Measurements from ENCODE around the gene PTPRT.

PTPRT gene

GRCh38 chr20:42886046-42886445 lies 303.7 kb downstream of the PTPRT start:
- no peaks in the 10 kb centered on the region for H3K4me1 ChIP-seq (ENCODE audit: control insufficient read depth, insufficient read depth, low read length)
- H3K36me3 ChIP-seq (ENCODE audit: control insufficient read depth, insufficient read depth, low read length): no peaks in the 10 kb centered on the region
- no peak overlapping the region for H3K27ac ChIP-seq (ENCODE audit: insufficient read depth, low read depth, low read length, poor library complexity, severe bottlenecking)
- H3K4me3 ChIP-seq (ENCODE audit: insufficient read depth, low read depth, low read length): no peak overlapping the region
- H3K27me3 ChIP-seq (ENCODE audit: control insufficient read depth, insufficient read depth, low read length, poor library complexity, severe bottlenecking): no peaks in the 10 kb centered on the region
- H3K9me3 ChIP-seq (ENCODE audit: control insufficient read depth, low read length): no peaks in the 10 kb centered on the region
- WGBS, 2 experiments: 94 to 96% methylated on average over 6 of the region's 6 CpGs

- no peaks in the 10 kb centered on the region for H3K36me3 ChIP-seq (ENCODE audit: control insufficient read depth, insufficient read depth, low read length)
- H3K4me3 ChIP-seq (ENCODE audit: insufficient read depth, low read depth, low read length): no peak overlapping the region
- no peaks in the 10 kb centered on the region for H3K4me1 ChIP-seq (ENCODE audit: control insufficient read depth, insufficient read depth, low read length)
- H3K9me3 ChIP-seq (ENCODE audit: control insufficient read depth, low read length): no peaks in the 10 kb centered on the region
- H3K27me3 ChIP-seq (ENCODE audit: control insufficient read depth, insufficient read depth, low read length, poor library complexity, severe bottlenecking): no peaks in the 10 kb centered on the region
- no peak overlapping the region for H3K27ac ChIP-seq (ENCODE audit: insufficient read depth, low read depth, low read length, poor library complexity, severe bottlenecking)
- 95 to 100% methylated on average over 2 of the region's 2 CpGs for WGBS, 2 experiments
Measured at GRCh38 chr20:42875581-42875980, 314.1 kb downstream of the PTPRT start.

- Histone ChIP-seq H3K4me1 (ENCODE audit: control insufficient read depth, insufficient read depth, low read length) (no peaks in the 10 kb centered on the region), H3K27me3 (ENCODE audit: control insufficient read depth, insufficient read depth, low read length, poor library complexity, severe bottlenecking) (no peaks in the 10 kb centered on the region), H3K9me3 (ENCODE audit: control insufficient read depth, low read length) (no peaks in the 10 kb centered on the region), H3K36me3 (ENCODE audit: control insufficient read depth, insufficient read depth, low read length) (no peaks in the 10 kb centered on the region), H3K27ac (ENCODE audit: insufficient read depth, low read depth, low read length, poor library complexity, severe bottlenecking) (no peak overlapping the region), H3K4me3 (ENCODE audit: insufficient read depth, low read depth, low read length) (no peak overlapping the region)
- 86 to 88% methylated on average over 1 to 3 of the region's 3 CpGs for WGBS, 2 experiments
Measured at GRCh38 chr20:42873259-42873658, 316.4 kb downstream of the PTPRT start.

- 83 to 94% methylated on average over 2 of the region's 3 CpGs for WGBS, 2 experiments
- no peaks in the 10 kb centered on the region for H3K9me3 ChIP-seq (ENCODE audit: control insufficient read depth, low read length)
Measured at GRCh38 chr20:42864116-42864515, 325.6 kb downstream of the PTPRT start.

GRCh38 chr20:42862446-42862845 lies 327.3 kb downstream of the PTPRT start:
- H3K27ac ChIP-seq (ENCODE audit: insufficient read depth, low read depth, low read length, poor library complexity, severe bottlenecking): no peak overlapping the region
- H3K9me3 ChIP-seq (ENCODE audit: control insufficient read depth, low read length): no peaks in the 10 kb centered on the region
- 87 to 90% methylated on average over 4 to 5 of the region's 5 CpGs for WGBS, 2 experiments
- peaks cover 6% of the 10 kb centered on the region for H3K4me1 ChIP-seq (ENCODE audit: control insufficient read depth, insufficient read depth, low read length)
- H3K27me3 ChIP-seq (ENCODE audit: control insufficient read depth, insufficient read depth, low read length, poor library complexity, severe bottlenecking): no peaks in the 10 kb centered on the region
- no peaks in the 10 kb centered on the region for H3K36me3 ChIP-seq (ENCODE audit: control insufficient read depth, insufficient read depth, low read length)
- H3K4me3 ChIP-seq (ENCODE audit: insufficient read depth, low read depth, low read length): no peak overlapping the region

More at GRCh38 chr20:42864116-42864515, 325.6 kb downstream of the PTPRT start:
- Histone ChIP-seq H3K36me3 (ENCODE audit: control insufficient read depth, insufficient read depth, low read length) (no peaks in the 10 kb centered on the region), H3K4me1 (ENCODE audit: control insufficient read depth, insufficient read depth, low read length) (peaks cover 6% of the 10 kb centered on the region), H3K27me3 (ENCODE audit: control insufficient read depth, insufficient read depth, low read length, poor library complexity, severe bottlenecking) (no peaks in the 10 kb centered on the region), H3K27ac (ENCODE audit: insufficient read depth, low read depth, low read length, poor library complexity, severe bottlenecking) (no peak overlapping the region), H3K4me3 (ENCODE audit: insufficient read depth, low read depth, low read length) (no peak overlapping the region)

- Histone ChIP-seq H3K9me3 (ENCODE audit: control insufficient read depth, low read length) (no peaks in the 10 kb centered on the region), H3K4me3 (ENCODE audit: insufficient read depth, low read depth, low read length) (no peak overlapping the region), H3K27ac (ENCODE audit: insufficient read depth, low read depth, low read length, poor library complexity, severe bottlenecking) (no peak overlapping the region), H3K27me3 (ENCODE audit: control insufficient read depth, insufficient read depth, low read length, poor library complexity, severe bottlenecking) (no peaks in the 10 kb centered on the region), H3K36me3 (ENCODE audit: control insufficient read depth, insufficient read depth, low read length) (no peaks in the 10 kb centered on the region), H3K4me1 (ENCODE audit: control insufficient read depth, insufficient read depth, low read length) (peaks cover 4% of the 10 kb centered on the region)
- WGBS, 2 experiments: 67 to 77% methylated on average over 7 of the region's 7 CpGs
Measured at GRCh38 chr20:42857446-42857845, 332.3 kb downstream of the PTPRT start.

GRCh38 chr20:42855896-42856295 lies 333.8 kb downstream of the PTPRT start:
- Histone ChIP-seq H3K27me3 (ENCODE audit: control insufficient read depth, insufficient read depth, low read length, poor library complexity, severe bottlenecking) (no peaks in the 10 kb centered on the region), H3K36me3 (ENCODE audit: control insufficient read depth, insufficient read depth, low read length) (no peaks in the 10 kb centered on the region), H3K4me3 (ENCODE audit: insufficient read depth, low read depth, low read length) (no peak overlapping the region), H3K4me1 (ENCODE audit: control insufficient read depth, insufficient read depth, low read length) (no peaks in the 10 kb centered on the region), H3K9me3 (ENCODE audit: control insufficient read depth, low read length) (no peaks in the 10 kb centered on the region), H3K27ac (ENCODE audit: insufficient read depth, low read depth, low read length, poor library complexity, severe bottlenecking) (no peak overlapping the region)
- 86 to 89% methylated on average over 1 of the region's 1 CpG for WGBS, 2 experiments

GRCh38 chr20:42852691-42853090 lies 337.0 kb downstream of the PTPRT start:
- H3K36me3 ChIP-seq (ENCODE audit: control insufficient read depth, insufficient read depth, low read length): no peaks in the 10 kb centered on the region
- H3K27me3 ChIP-seq (ENCODE audit: control insufficient read depth, insufficient read depth, low read length, poor library complexity, severe bottlenecking): no peaks in the 10 kb centered on the region
- no peaks in the 10 kb centered on the region for H3K9me3 ChIP-seq (ENCODE audit: control insufficient read depth, low read length)

GRCh38 chr20:42846784-42847490 lies 342.8 kb downstream of the PTPRT start:
- Histone ChIP-seq H3K27me3 (ENCODE audit: control insufficient read depth, insufficient read depth, low read length, poor library complexity, severe bottlenecking) (no peaks in the 10 kb centered on the region), H3K4me3 (ENCODE audit: insufficient read depth, low read depth, low read length) (no peak overlapping the region)
- 78% methylated on average over 8 of the region's 8 CpGs for WGBS, 2 experiments

More at GRCh38 chr20:42852691-42853090, 337.0 kb downstream of the PTPRT start:
- H3K4me1 ChIP-seq (ENCODE audit: control insufficient read depth, insufficient read depth, low read length): no peaks in the 10 kb centered on the region
- no peak overlapping the region for H3K4me3 ChIP-seq (ENCODE audit: insufficient read depth, low read depth, low read length)
- H3K27ac ChIP-seq (ENCODE audit: insufficient read depth, low read depth, low read length, poor library complexity, severe bottlenecking): no peak overlapping the region

GRCh38 chr20:42844751-42845150 lies 345.0 kb downstream of the PTPRT start:
- Histone ChIP-seq H3K27me3 (ENCODE audit: control insufficient read depth, insufficient read depth, low read length, poor library complexity, severe bottlenecking) (no peaks in the 10 kb centered on the region), H3K4me3 (ENCODE audit: insufficient read depth, low read depth, low read length) (no peak overlapping the region), H3K4me1 (ENCODE audit: control insufficient read depth, insufficient read depth, low read length) (no peaks in the 10 kb centered on the region), H3K27ac (ENCODE audit: insufficient read depth, low read depth, low read length, poor library complexity, severe bottlenecking) (no peak overlapping the region), H3K9me3 (ENCODE audit: control insufficient read depth, low read length) (no peaks in the 10 kb centered on the region), H3K36me3 (ENCODE audit: control insufficient read depth, insufficient read depth, low read length) (no peaks in the 10 kb centered on the region)
- WGBS, 2 experiments: 93 to 94% methylated on average over 6 of the region's 6 CpGs

More at GRCh38 chr20:42846784-42847490, 342.8 kb downstream of the PTPRT start:
- Histone ChIP-seq H3K36me3 (ENCODE audit: control insufficient read depth, insufficient read depth, low read length) (no peaks in the 10 kb centered on the region), H3K9me3 (ENCODE audit: control insufficient read depth, low read length) (no peaks in the 10 kb centered on the region), H3K27ac (ENCODE audit: insufficient read depth, low read depth, low read length, poor library complexity, severe bottlenecking) (no peak overlapping the region), H3K4me1 (ENCODE audit: control insufficient read depth, insufficient read depth, low read length) (no peaks in the 10 kb centered on the region)
